ENCODE measurements around the gene TRAPPC10. TPM values are rescaled to one million over a fixed set of nuclear protein-coding genes. Genes with fewer than 3 reads are reported as not detected.

The TRAPPC10 gene
- total and polyA plus RNA-seq, 10 of the 15 experiments (the other 5 are each of a cell fraction or from before 2014, with no cell fraction given): 1.1 to 39.6 (median 28.2) TPM

DNA sequence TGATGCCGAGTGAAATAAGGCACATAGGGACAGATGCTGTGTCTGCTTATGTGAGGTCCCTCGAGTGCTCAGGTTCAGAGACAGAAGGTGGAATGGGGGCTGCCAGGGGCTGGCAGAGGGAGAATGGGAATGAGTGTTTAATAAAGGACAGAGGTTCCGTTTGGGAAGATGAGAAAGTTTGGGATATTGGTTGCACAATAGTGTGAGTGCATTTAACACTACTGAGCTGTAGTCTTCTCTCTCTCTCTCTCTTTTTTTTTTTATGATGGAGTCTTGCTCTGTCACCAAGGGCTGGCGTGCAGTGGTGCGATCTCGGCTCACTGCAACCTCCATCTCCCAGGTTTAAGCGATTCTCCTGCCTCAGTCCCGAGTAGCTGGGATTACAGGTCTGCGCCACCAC lies 44.9 kb downstream of the TRAPPC10 start:
- WGBS (ENCODE audit: insufficient coverage, insufficient replicate concordance, low lambda C conversion rate, missing lambda C conversion rate): 96% methylated on average over 9 of the region's 9 CpGs
- H3K27me3 ChIP-seq (replicated peaks in 1 of 2; ENCODE audit: control insufficient read depth in 2 of 2, insufficient read depth in 2 of 2, low read length in 1 of 2): no peaks in the 10 kb centered on the region
- no peaks in the 10 kb centered on the region for H4K20me1 ChIP-seq (ENCODE audit: control insufficient read depth, insufficient read depth)
- RAD21 ChIA-PET (ENCODE audit: unreplicated experiment): no interaction called here
- no peaks in the 10 kb centered on the region for H3K9me3 ChIP-seq (replicated peaks; ENCODE audit: control insufficient read depth, insufficient read depth, low read length)
- POLR2A ChIA-PET: no interaction called here
- no peaks in the 10 kb centered on the region for H3K79me2 ChIP-seq (ENCODE audit: control insufficient read depth, insufficient read depth, low read length)
- TF ChIP-seq, protein P1, sequence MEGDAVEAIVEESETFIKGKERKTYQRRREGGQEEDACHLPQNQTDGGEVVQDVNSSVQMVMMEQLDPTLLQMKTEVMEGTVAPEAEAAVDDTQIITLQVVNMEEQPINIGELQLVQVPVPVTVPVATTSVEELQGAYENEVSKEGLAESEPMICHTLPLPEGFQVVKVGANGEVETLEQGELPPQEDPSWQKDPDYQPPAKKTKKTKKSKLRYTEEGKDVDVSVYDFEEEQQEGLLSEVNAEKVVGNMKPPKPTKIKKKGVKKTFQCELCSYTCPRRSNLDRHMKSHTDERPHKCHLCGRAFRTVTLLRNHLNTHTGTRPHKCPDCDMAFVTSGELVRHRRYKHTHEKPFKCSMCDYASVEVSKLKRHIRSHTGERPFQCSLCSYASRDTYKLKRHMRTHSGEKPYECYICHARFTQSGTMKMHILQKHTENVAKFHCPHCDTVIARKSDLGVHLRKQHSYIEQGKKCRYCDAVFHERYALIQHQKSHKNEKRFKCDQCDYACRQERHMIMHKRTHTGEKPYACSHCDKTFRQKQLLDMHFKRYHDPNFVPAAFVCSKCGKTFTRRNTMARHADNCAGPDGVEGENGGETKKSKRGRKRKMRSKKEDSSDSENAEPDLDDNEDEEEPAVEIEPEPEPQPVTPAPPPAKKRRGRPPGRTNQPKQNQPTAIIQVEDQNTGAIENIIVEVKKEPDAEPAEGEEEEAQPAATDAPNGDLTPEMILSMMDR (IDR thresholded peaks at IDR 0.05 in 2 of 3, conservative IDR thresholded peaks at IDR 0.05 in 1 of 3; ENCODE audit: control insufficient read depth in 2 of 3, extremely low read depth in 1 of 3, insufficient read depth in 1 of 3, low read depth in 3 of 3, low read length in 3 of 3): no peak
- TF ChIP-seq YBX1 (IDR thresholded peaks at IDR 0.05) (no peak), SREBF1 (IDR thresholded peaks at IDR 0.05; ENCODE audit: low read length) (no peak), ZNF622 (IDR thresholded peaks at IDR 0.05) (no peak), IRF4 (IDR thresholded peaks at IDR 0.05; ENCODE audit: low read depth, low read length) (no peak), CREB1 (IDR thresholded peaks at IDR 0.05; ENCODE audit: low read depth) (no peak), FOXK2 (IDR thresholded peaks at IDR 0.05) (no peak), MYC (IDR thresholded peaks at IDR 0.05; ENCODE audit: insufficient read depth, insufficient read length, insufficient replicate concordance, low read length, severe bottlenecking) (no peak), PKNOX1 (IDR thresholded peaks at IDR 0.05) (no peak), YY1 (IDR thresholded peaks at IDR 0.05; ENCODE audit: low read depth, low read length) (no peak), USF2 (IDR thresholded peaks at IDR 0.05; ENCODE audit: borderline replicate concordance, low read depth, low read length) (no peak)
- TF ChIP-seq, protein P2, sequence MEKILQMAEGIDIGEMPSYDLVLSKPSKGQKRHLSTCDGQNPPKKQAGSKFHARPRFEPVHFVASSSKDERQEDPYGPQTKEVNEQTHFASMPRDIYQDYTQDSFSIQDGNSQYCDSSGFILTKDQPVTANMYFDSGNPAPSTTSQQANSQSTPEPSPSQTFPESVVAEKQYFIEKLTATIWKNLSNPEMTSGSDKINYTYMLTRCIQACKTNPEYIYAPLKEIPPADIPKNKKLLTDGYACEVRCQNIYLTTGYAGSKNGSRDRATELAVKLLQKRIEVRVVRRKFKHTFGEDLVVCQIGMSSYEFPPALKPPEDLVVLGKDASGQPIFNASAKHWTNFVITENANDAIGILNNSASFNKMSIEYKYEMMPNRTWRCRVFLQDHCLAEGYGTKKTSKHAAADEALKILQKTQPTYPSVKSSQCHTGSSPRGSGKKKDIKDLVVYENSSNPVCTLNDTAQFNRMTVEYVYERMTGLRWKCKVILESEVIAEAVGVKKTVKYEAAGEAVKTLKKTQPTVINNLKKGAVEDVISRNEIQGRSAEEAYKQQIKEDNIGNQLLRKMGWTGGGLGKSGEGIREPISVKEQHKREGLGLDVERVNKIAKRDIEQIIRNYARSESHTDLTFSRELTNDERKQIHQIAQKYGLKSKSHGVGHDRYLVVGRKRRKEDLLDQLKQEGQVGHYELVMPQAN (conservative IDR thresholded peaks at IDR 0.05): no peak
- TF ChIP-seq, protein P3, sequence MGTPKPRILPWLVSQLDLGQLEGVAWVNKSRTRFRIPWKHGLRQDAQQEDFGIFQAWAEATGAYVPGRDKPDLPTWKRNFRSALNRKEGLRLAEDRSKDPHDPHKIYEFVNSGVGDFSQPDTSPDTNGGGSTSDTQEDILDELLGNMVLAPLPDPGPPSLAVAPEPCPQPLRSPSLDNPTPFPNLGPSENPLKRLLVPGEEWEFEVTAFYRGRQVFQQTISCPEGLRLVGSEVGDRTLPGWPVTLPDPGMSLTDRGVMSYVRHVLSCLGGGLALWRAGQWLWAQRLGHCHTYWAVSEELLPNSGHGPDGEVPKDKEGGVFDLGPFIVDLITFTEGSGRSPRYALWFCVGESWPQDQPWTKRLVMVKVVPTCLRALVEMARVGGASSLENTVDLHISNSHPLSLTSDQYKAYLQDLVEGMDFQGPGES (IDR thresholded peaks at IDR 0.05): no peak
- FAIRE-seq (no peak), ATAC-seq (no peak), DNase-seq (ENCODE audit: low read depth, low spot score) (no peak)
- peaks cover 27 to 35% of the 10 kb centered on the region in 2 experiments for H3K36me3 ChIP-seq (ENCODE audit: control insufficient read depth in 2 of 2, insufficient read depth in 2 of 2, low read length in 1 of 2)
- BruUV-seq (replicated peaks): no TSS peak
- intact Hi-C loops (cut with micrococcal nuclease; ENCODE audit: unreplicated experiment) (no loop called here), in situ Hi-C loops (cut with MboI) (no loop called here)
- H2AFZ ChIP-seq (ENCODE audit: control insufficient read depth, low read depth, low read length): no peak overlapping the region
- no peaks in the 10 kb centered on the region for H3K4me1 ChIP-seq (ENCODE audit: control insufficient read depth, insufficient read depth, low read length)
- H3K4me2 ChIP-seq (ENCODE audit: control insufficient read depth, insufficient read depth): no peak overlapping the region
- H3K9ac ChIP-seq (ENCODE audit: control insufficient read depth, insufficient read depth, low read length): no peak overlapping the region
- no peak overlapping the region for H3K4me3 ChIP-seq
- SMC1A ChIA-PET (ENCODE audit: uncharacterized antibody, unreplicated experiment): interaction anchor here (0.8 to 1.2 kb wide), 2 partner anchors 11 to 40 kb away, joined by 3 to 4 read pairs; no protein-coding TSS in a partner anchor
- H3K27ac ChIP-seq (ENCODE audit: control insufficient read depth, insufficient read depth): no peak overlapping the region
- CTCF ChIA-PET: interaction anchor here (1.2 kb wide), 1 partner anchor 28 kb away, joined by 3 read pairs; no protein-coding TSS in a partner anchor

Measured in GM12878 (cell line).